HL-60 (cell line): ENCODE measurements around the gene ARMC9.

Source experiments
- GABPA ChIP-seq: IDR thresholded peaks from 2 replicates; pipeline ENCODE4 v1.6.1; 2012; ENCODE audit warnings: low read depth
- POLR2AphosphoS5 ChIP-seq: IDR thresholded peaks from 2 replicates; pipeline ENCODE4 v1.6.1; 2012; ENCODE audit warnings: low read depth
- SPI1 ChIP-seq: IDR thresholded peaks from 2 replicates; pipeline ENCODE4 v1.6.1; 2012; ENCODE audit warnings: low read depth, mild to moderate bottlenecking, borderline replicate concordance
- TF ChIP-seq, protein P1 (sequence below): IDR thresholded peaks from one replicate; pipeline ENCODE4 v1.5.1; 2011; ENCODE audit warnings: low read length, control low read depth, inconsistent platforms; ENCODE audit not compliant: insufficient read depth
- TF ChIP-seq, protein P2 (sequence below): IDR thresholded peaks from 2 replicates; pipeline ENCODE4 v1.6.1; 2012; ENCODE audit warnings: low read depth; ENCODE audit not compliant: insufficient replicate concordance

DNA sequence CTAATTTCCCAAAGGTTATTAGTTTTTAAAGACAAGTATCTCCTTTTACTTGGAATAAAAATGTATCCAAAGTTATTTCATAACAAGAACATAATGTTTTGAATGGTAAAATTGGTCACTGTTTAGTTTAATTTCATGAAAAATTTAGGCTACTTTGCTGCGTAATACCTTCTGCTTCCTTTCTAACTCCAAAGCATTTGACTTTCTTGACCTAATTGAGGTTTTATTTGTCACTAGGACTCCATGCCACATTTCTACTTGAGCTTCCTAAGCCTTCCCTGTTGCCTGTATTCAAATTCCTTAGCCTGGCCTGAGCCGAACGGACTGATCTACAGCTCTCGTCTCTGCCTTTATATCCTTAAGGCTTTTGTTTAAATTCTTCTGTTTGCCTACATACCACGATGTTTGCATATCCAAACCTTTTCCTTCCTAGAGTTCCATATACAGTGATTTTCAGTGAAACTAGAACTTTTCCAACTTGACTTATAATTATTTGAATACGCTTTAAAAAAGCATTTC lies 25.1 kb downstream of the ARMC9 start:
- TF ChIP-seq POLR2AphosphoS5 (no peak), GABPA (no peak), SPI1 (no peak)
- TF ChIP-seq, protein P1, sequence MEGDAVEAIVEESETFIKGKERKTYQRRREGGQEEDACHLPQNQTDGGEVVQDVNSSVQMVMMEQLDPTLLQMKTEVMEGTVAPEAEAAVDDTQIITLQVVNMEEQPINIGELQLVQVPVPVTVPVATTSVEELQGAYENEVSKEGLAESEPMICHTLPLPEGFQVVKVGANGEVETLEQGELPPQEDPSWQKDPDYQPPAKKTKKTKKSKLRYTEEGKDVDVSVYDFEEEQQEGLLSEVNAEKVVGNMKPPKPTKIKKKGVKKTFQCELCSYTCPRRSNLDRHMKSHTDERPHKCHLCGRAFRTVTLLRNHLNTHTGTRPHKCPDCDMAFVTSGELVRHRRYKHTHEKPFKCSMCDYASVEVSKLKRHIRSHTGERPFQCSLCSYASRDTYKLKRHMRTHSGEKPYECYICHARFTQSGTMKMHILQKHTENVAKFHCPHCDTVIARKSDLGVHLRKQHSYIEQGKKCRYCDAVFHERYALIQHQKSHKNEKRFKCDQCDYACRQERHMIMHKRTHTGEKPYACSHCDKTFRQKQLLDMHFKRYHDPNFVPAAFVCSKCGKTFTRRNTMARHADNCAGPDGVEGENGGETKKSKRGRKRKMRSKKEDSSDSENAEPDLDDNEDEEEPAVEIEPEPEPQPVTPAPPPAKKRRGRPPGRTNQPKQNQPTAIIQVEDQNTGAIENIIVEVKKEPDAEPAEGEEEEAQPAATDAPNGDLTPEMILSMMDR: no peak
- TF ChIP-seq, protein P2, sequence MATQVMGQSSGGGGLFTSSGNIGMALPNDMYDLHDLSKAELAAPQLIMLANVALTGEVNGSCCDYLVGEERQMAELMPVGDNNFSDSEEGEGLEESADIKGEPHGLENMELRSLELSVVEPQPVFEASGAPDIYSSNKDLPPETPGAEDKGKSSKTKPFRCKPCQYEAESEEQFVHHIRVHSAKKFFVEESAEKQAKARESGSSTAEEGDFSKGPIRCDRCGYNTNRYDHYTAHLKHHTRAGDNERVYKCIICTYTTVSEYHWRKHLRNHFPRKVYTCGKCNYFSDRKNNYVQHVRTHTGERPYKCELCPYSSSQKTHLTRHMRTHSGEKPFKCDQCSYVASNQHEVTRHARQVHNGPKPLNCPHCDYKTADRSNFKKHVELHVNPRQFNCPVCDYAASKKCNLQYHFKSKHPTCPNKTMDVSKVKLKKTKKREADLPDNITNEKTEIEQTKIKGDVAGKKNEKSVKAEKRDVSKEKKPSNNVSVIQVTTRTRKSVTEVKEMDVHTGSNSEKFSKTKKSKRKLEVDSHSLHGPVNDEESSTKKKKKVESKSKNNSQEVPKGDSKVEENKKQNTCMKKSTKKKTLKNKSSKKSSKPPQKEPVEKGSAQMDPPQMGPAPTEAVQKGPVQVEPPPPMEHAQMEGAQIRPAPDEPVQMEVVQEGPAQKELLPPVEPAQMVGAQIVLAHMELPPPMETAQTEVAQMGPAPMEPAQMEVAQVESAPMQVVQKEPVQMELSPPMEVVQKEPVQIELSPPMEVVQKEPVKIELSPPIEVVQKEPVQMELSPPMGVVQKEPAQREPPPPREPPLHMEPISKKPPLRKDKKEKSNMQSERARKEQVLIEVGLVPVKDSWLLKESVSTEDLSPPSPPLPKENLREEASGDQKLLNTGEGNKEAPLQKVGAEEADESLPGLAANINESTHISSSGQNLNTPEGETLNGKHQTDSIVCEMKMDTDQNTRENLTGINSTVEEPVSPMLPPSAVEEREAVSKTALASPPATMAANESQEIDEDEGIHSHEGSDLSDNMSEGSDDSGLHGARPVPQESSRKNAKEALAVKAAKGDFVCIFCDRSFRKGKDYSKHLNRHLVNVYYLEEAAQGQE: no peak
